Measurements from ENCODE around the gene EHBP1. TPM values are rescaled to one million over a fixed set of nuclear protein-coding genes. Genes with fewer than 3 reads are reported as not detected.

The EHBP1 gene
- total RNA-seq, 1 experiment from 2014 or later, result 14.3 TPM

GRCh38 chr2:62812921-62813825 is 107.7 kb downstream of the EHBP1 start:
- no peaks in the 10 kb centered on the region for H3K27me3 ChIP-seq

GRCh38 chr2:62814123-62814522 is 108.6 kb downstream of the EHBP1 start:
- Histone ChIP-seq H3K27me3 (no peaks in the 10 kb centered on the region), H3K4me3 (no peak overlapping the region), H3K36me3 (no peaks in the 10 kb centered on the region), H3K9me3 (no peaks in the 10 kb centered on the region)
- DNase-seq, result peak; percentile 42

More at GRCh38 chr2:62812921-62813825, 107.7 kb downstream of the EHBP1 start:
- H3K36me3 ChIP-seq, result no peaks in the 10 kb centered on the region
- H3K4me3 ChIP-seq, result no peak overlapping the region
- DNase-seq, result no peak
- no peaks in the 10 kb centered on the region for H3K9me3 ChIP-seq

- H3K36me3 ChIP-seq, result no peaks in the 10 kb centered on the region
- no peak for DNase-seq
- no peaks in the 10 kb centered on the region for H3K9me3 ChIP-seq
- H3K27me3 ChIP-seq, result no peaks in the 10 kb centered on the region
- H3K4me3 ChIP-seq, result no peak overlapping the region
These were observed 111.8 kb downstream of the EHBP1 start for GRCh38 chr2:62817348-62817747.

- Histone ChIP-seq H3K36me3 (no peaks in the 10 kb centered on the region), H3K27me3 (no peaks in the 10 kb centered on the region), H3K9me3 (no peaks in the 10 kb centered on the region), H3K4me3 (no peak overlapping the region)
- no peak for DNase-seq
These were observed 112.6 kb downstream of the EHBP1 start for GRCh38 chr2:62817995-62818713.

- Histone ChIP-seq H3K4me3 (no peak overlapping the region), H3K9me3 (no peaks in the 10 kb centered on the region), H3K36me3 (peaks cover 13% of the 10 kb centered on the region; the same call in 1 of the 2 replicates), H3K27me3 (no peaks in the 10 kb centered on the region)
- DNase-seq, result no peak
These were observed 117.0 kb downstream of the EHBP1 start for GRCh38 chr2:62822549-62822948.

GRCh38 chr2:62824388-62824787 is 118.9 kb downstream of the EHBP1 start:
- no peak for DNase-seq
- Histone ChIP-seq H3K27me3 (no peaks in the 10 kb centered on the region), H3K4me3 (no peak overlapping the region), H3K9me3 (no peaks in the 10 kb centered on the region), H3K36me3 (peaks cover 13% of the 10 kb centered on the region; the same call in 1 of the 2 replicates)

GRCh38 chr2:62826141-62826540 is 120.6 kb downstream of the EHBP1 start:
- no peak for DNase-seq
- Histone ChIP-seq H3K4me3 (no peak overlapping the region), H3K27me3 (no peaks in the 10 kb centered on the region), H3K9me3 (no peaks in the 10 kb centered on the region), H3K36me3 (peaks cover 13% of the 10 kb centered on the region; the same call in 1 of the 2 replicates)

GRCh38 chr2:62826953-62827675 is 121.6 kb downstream of the EHBP1 start:
- peaks cover 22% of the 10 kb centered on the region for H3K36me3 ChIP-seq
- no peak overlapping the region for H3K4me3 ChIP-seq
- H3K9me3 ChIP-seq, result no peaks in the 10 kb centered on the region
- H3K27me3 ChIP-seq, result no peaks in the 10 kb centered on the region
- DNase-seq, result no peak

GRCh38 chr2:62831729-62832128 is 126.2 kb downstream of the EHBP1 start:
- Histone ChIP-seq H3K4me3 (no peak overlapping the region), H3K27me3 (no peaks in the 10 kb centered on the region), H3K36me3 (peaks cover 43% of the 10 kb centered on the region), H3K9me3 (peaks cover 11% of the 10 kb centered on the region)
- DNase-seq, result no peak

- H3K36me3 ChIP-seq, result peaks cover 9% of the 10 kb centered on the region
- no peak for DNase-seq
These were observed 139.0 kb downstream of the EHBP1 start for GRCh38 chr2:62844311-62845090.

GRCh38 chr2:62845256-62845655 is 139.7 kb downstream of the EHBP1 start:
- peaks cover 9% of the 10 kb centered on the region for H3K36me3 ChIP-seq
- no peak for DNase-seq
- H3K4me3 ChIP-seq, result no peak overlapping the region
- peaks cover 4% of the 10 kb centered on the region for H3K9me3 ChIP-seq
- no peaks in the 10 kb centered on the region for H3K27me3 ChIP-seq

More at GRCh38 chr2:62844311-62845090, 139.0 kb downstream of the EHBP1 start:
- H3K9me3 ChIP-seq, result peaks cover 4% of the 10 kb centered on the region
- no peak overlapping the region for H3K4me3 ChIP-seq
- no peaks in the 10 kb centered on the region for H3K27me3 ChIP-seq

GRCh38 chr2:62852254-62852653 is 146.7 kb downstream of the EHBP1 start:
- H3K27me3 ChIP-seq, result no peaks in the 10 kb centered on the region
- no peak for DNase-seq
- 0 out of 2 replicates have a peak, but pooled peaks cover 2% of the 10 kb centered on the region for H3K9me3 ChIP-seq
- no peak overlapping the region for H3K4me3 ChIP-seq
- H3K36me3 ChIP-seq, result peaks cover 3% of the 10 kb centered on the region

- DNase-seq, result no peak
- H3K27me3 ChIP-seq, result no peaks in the 10 kb centered on the region
- H3K4me3 ChIP-seq, result no peak overlapping the region
- H3K9me3 ChIP-seq, result 0 out of 2 replicates have a peak, but pooled peaks cover 2% of the 10 kb centered on the region
- H3K36me3 ChIP-seq, result peaks cover 8% of the 10 kb centered on the region
These were observed 149.3 kb downstream of the EHBP1 start for GRCh38 chr2:62854600-62855514.

GRCh38 chr2:62856228-62857040 is 150.9 kb downstream of the EHBP1 start:
- peaks cover 10% of the 10 kb centered on the region for H3K36me3 ChIP-seq
- H3K9me3 ChIP-seq, result 0 out of 2 replicates have a peak, but pooled peaks cover 2% of the 10 kb centered on the region
- H3K4me3 ChIP-seq, result no peak overlapping the region
- peak; percentile 78 for DNase-seq
- no peaks in the 10 kb centered on the region for H3K27me3 ChIP-seq
